GM12864 (cell line): Measurements from ENCODE around the gene RIMS3.

ENCODE experiments used
- DNase-seq: peaks from one replicate; pipeline ENCODE4 v3.0.0-alpha.2; 2011; ENCODE audit warnings: low read depth
- H3K4me3 ChIP-seq: 2 replicates; pipeline ENCODE4 v1.5.1; 2011; ENCODE audit warnings: mild to moderate bottlenecking, low read depth, low read length, control low read depth
- TF ChIP-seq, protein P1 (sequence below): IDR thresholded peaks from 2 replicates; pipeline ENCODE4 v1.5.1; 2011; ENCODE audit warnings: low read depth, mild to moderate bottlenecking, moderate library complexity, low read length, control low read depth, inconsistent platforms; ENCODE audit errors: missing control alignments

RIMS3 gene

DNA sequence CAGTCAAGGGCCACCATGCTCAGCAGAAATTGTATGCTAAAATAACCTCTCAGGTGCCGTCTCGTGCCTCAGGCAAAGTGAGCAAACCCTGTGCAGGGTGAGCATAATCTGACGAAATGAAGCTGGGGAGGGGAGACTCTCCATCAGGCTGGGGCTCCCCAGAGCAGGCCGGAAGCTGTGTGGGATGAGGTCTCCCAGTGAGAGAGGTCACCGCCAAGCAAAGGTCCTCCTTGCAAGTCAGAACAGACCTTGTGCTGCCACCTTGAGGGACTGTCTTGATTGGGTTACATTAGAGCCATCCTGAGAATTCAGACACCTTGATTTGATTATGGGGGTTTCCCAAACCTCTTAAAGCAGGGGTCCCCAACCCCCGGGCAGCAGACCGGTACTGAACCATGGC is 69.9 kb downstream of the RIMS3 start:
- H3K4me3 ChIP-seq: no peak overlapping the region
- no peak for DNase-seq
- TF ChIP-seq, protein P1, sequence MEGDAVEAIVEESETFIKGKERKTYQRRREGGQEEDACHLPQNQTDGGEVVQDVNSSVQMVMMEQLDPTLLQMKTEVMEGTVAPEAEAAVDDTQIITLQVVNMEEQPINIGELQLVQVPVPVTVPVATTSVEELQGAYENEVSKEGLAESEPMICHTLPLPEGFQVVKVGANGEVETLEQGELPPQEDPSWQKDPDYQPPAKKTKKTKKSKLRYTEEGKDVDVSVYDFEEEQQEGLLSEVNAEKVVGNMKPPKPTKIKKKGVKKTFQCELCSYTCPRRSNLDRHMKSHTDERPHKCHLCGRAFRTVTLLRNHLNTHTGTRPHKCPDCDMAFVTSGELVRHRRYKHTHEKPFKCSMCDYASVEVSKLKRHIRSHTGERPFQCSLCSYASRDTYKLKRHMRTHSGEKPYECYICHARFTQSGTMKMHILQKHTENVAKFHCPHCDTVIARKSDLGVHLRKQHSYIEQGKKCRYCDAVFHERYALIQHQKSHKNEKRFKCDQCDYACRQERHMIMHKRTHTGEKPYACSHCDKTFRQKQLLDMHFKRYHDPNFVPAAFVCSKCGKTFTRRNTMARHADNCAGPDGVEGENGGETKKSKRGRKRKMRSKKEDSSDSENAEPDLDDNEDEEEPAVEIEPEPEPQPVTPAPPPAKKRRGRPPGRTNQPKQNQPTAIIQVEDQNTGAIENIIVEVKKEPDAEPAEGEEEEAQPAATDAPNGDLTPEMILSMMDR: no peak

DNA sequence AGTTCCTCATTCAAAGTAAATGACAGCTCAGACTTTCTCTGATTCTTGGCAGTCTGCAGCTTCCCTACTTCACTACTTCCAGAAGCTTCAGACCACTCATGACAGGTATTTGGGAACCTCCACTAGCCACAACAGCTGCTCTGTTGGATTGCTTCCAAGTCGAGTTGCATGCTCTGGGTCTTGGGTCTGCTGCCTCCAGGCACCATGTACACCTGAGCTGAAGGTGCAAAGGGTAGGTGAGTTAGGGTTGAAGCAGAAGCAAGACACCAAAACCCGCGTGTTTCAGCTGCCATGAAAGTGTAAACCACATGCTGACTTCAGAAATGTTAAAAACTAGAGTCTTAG is 71.3 kb downstream of the RIMS3 start:
- no peak for DNase-seq
- no peak overlapping the region for H3K4me3 ChIP-seq
- TF ChIP-seq, protein P1: no peak

DNA sequence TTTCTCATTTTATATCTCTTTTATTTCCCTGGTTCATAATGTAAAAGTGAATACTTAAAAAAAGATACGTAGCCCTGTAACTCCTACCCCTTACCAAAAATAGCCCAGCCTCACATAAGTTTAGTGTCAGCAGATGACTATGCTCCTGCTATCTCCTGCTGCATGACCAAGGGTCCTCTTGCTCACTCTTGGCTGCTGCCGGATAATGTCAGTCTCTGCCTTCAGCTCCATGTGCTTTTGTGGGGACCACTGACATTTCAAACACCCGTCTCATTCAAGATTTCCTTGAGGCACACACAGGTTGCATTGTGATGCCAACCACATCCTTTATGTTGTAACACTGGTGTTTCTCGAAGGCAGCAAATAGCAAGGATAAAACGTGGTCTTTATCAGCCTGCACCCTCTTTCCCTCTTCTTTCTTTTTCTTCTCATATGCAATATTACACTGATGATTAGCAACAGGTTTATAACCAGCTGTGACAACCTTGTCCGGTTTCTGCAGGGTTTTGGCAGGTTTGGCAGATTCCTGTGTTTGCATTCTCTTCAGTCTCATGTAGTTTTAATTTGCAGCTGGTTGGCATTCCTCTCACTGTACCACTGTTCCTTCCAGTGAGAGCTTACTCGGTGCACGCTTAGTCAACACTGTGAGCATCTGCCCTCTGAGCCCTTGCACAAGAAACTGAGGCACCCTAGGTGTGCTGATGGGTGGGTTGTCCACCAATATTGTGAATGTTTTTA is 71.9 kb downstream of the RIMS3 start:
- no peak overlapping the region for H3K4me3 ChIP-seq
- DNase-seq: no peak
- TF ChIP-seq, protein P1: no peak

DNA sequence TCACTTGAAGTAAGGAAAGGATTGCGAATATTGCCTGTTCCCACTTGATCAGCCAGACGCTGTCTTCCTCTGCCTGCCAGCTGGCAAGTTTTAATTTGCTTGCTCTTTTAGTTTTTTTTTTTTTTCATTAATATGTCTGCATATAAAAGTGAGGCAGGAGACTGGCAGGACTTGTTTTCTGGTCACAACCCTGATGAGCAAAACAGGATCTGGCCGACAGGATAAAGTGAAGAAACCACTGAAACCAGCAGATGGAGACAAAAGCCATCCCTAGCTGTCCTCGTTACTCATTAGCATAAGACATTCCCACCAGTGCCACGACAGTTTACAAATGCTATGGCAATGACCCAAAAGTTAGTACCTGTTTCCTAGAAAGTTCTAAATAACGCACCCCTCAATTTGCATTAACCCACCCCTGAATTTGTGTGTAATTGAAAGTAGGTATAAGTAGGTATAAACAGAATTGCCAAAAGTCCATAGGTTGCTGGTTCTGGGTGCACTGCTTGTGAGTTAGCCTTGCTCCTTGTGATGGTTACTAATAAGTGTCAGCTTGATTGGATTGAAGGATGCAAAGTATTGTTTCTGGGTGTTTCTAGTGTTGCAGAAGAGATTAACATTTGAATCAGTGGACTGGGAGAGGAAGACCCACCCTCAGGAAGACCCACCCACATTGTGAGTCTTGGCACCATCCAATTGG is 73.2 kb downstream of the RIMS3 start:
- DNase-seq: no peak
- TF ChIP-seq, protein P1: peak; percentile 42

DNA sequence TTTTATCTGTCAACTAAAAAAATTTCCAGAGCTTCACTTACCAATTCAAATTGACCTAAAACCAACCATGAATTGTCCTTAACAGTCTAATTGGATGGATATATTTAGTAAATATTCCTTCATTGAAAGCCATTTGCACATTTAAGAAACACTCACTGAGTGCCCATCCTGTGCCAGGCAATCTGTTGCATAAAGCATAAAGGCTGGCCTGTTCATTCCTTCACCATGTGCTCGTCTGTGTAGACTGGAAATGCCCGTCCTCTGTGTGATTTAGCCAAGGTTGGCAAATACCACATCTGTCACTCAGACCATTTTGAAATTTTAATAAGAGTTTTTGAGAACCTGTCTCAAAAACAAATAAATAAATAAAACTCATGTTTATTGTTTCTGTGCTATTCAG is 76.9 kb downstream of the RIMS3 start:
- no peak for DNase-seq
- H3K4me3 ChIP-seq: no peak overlapping the region
- TF ChIP-seq, protein P1: no peak

More for the DNA sequence above, 73.2 kb downstream of the RIMS3 start:
- no peak overlapping the region for H3K4me3 ChIP-seq

DNA sequence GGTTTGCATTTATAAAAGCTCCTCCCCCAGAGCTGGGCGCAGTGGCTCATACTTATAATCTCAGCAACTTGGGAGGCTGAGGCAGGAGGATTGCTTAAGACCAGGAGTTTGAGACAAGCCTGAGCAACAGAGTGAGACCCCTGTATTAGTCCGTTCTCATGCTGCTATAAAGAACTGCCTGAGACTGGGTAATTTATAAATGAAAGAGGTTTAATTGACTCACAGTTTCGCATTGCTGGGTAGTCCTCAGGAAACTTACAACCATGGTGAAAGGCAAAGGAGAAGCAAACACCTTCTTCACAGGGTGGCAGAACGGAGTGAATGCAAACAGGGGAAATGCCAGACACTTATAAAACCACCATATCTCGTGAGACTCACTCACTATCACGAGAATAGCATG is 81.5 kb downstream of the RIMS3 start:
- no peak for DNase-seq
- no peak overlapping the region for H3K4me3 ChIP-seq
- TF ChIP-seq, protein P1: no peak
